Fibroblast of pulmonary artery (primary cell): ENCODE measurements around the gene GRM2.

Source experiments
- DNase-seq: peaks from one replicate; pipeline ENCODE4 v3.0.0-alpha.2; 2010; ENCODE audit warnings: low read depth
- H3K4me3 ChIP-seq: replicated peaks from 2 replicates; pipeline ENCODE4 v1.5.1; 2011; ENCODE audit warnings: low read depth, mild to moderate bottlenecking, control low read depth, low read length, moderate library complexity
- CTCF ChIP-seq: IDR thresholded peaks from 2 replicates; pipeline ENCODE4 v1.5.1; 2011; ENCODE audit warnings: mild to moderate bottlenecking, control low read depth, low read length, inconsistent platforms; ENCODE audit errors: missing control alignments

GRM2 gene

GRCh38 chr3:51670053-51670822 lies 36.6 kb upstream of the GRM2 start:
- no peak for TF ChIP-seq CTCF
- H3K4me3 ChIP-seq: peak overlapping the region; percentile 85
- DNase-seq: no peak

- H3K4me3 ChIP-seq: peak within 1 kb of the TSS; percentile 85
- TF ChIP-seq CTCF: no peak
- peak; percentile 77 for DNase-seq
Measured at GRCh38 chr3:51670823-51671733, 35.8 kb upstream of the GRM2 start, which contains the start of gene TEX264. TSS of gene TEX264 (plus strand) at chr3:51671252. CDS start at chr3:51674305, 3,053 bp downstream.

- DNase-seq: peak; percentile 59
- peak overlapping the region; percentile 85 for H3K4me3 ChIP-seq
- no peak for TF ChIP-seq CTCF
Measured at GRCh38 chr3:51671734-51672475, 35.0 kb upstream of the GRM2 start.

GRCh38 chr3:51673181-51673801 lies 33.6 kb upstream of the GRM2 start:
- DNase-seq: no peak
- no peak for TF ChIP-seq CTCF
- no peak overlapping the region for H3K4me3 ChIP-seq

GRCh38 chr3:51673802-51674654 lies 32.8 kb upstream of the GRM2 start:
- no peak overlapping the region for H3K4me3 ChIP-seq
- no peak for TF ChIP-seq CTCF
- DNase-seq: no peak

- DNase-seq: peak; percentile 36
- TF ChIP-seq CTCF: no peak
- H3K4me3 ChIP-seq: no peak overlapping the region
Measured at GRCh38 chr3:51675201-51675611, 31.7 kb upstream of the GRM2 start.
